Measurements from ENCODE around the gene ZNF813.

DNA sequence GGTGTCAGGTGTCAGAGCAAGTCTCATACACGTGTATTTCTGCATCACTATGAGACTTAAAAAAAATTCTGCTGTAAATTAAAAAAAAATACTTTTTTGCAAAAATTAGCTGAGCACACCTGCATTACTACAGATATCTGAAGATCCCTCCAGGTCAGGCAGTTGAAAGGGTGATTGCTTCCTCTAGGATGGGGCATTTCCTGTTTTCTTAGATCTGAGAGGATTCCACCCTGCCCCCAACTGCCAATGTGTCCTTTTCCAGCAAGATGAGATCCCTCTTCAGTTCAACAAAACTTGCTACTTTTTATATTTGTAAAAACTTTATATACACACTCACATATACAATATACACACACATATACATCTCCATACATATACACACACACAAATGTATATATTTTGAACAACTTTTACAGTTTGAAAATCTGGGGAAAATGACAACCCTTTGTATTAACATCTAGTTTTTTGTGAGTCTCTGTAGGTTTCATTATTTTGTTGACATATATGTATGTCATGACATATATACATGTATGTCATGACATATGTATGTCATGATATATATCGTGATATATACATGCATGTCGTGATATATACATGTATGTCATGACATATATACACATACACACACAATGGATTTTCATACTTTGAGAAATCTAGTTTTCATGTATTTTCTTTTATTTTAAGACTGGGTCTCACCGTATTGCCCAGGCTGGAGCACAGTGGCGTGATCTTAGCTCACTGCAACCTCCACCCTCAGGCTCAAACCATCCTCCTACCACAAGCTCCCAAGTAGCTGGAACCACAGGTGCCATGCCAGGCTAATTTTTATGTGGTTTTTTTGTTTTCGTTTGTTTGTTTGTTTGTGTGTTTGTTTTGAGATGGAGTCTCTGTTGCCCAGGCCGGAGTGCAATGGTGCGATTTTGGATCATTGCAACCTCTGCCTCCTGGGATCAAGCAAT is 17.8 kb downstream of the ZNF813 start:
- TF ChIP-seq, protein P1, sequence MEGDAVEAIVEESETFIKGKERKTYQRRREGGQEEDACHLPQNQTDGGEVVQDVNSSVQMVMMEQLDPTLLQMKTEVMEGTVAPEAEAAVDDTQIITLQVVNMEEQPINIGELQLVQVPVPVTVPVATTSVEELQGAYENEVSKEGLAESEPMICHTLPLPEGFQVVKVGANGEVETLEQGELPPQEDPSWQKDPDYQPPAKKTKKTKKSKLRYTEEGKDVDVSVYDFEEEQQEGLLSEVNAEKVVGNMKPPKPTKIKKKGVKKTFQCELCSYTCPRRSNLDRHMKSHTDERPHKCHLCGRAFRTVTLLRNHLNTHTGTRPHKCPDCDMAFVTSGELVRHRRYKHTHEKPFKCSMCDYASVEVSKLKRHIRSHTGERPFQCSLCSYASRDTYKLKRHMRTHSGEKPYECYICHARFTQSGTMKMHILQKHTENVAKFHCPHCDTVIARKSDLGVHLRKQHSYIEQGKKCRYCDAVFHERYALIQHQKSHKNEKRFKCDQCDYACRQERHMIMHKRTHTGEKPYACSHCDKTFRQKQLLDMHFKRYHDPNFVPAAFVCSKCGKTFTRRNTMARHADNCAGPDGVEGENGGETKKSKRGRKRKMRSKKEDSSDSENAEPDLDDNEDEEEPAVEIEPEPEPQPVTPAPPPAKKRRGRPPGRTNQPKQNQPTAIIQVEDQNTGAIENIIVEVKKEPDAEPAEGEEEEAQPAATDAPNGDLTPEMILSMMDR (conservative IDR thresholded peaks at IDR 0.05 in 1 of 2, IDR thresholded peaks at IDR 0.05 in 1 of 2; ENCODE audit: extremely low read depth in 1 of 2, insufficient read depth in 1 of 2, low read depth in 1 of 2, low read length in 2 of 2): no peak
- TF ChIP-seq EZH2 (IDR thresholded peaks at IDR 0.05; ENCODE audit: borderline replicate concordance, low read length): no peak
